Keratinocyte (primary cell): Measurements from ENCODE around the gene MCM5. TPM values are rescaled to one million over a fixed set of nuclear protein-coding genes. Genes with fewer than 3 reads are reported as not detected.

Experiments
- DNase-seq: peaks from one replicate; pipeline ENCODE4 v3.0.0-alpha.2; 2011; ENCODE audit warnings: low read depth, missing footprints, low spot score
- FAIRE-seq: peaks from 2 replicates; lab custom pipeline; 2011; peaks lifted over from hg19 to GRCh38; lab: Jason Lieb, UNC
- H2AFZ ChIP-seq: 2 replicates; pipeline ENCODE4 v1.6.0; 2012; ENCODE audit warnings: low read length, control low read depth, inconsistent platforms; ENCODE audit not compliant: control insufficient read depth
- H3K27ac ChIP-seq: 2 replicates; pipeline ENCODE4 v1.5.1; 2011; ENCODE audit warnings: low read length; ENCODE audit not compliant: control insufficient read depth, insufficient read depth
- H3K27me3 ChIP-seq: 3 replicates; pipeline ENCODE4 v1.6.0; 2011; ENCODE audit warnings: low read length; ENCODE audit not compliant: control insufficient read depth, insufficient read depth; ENCODE audit errors: extremely low read depth
- H3K36me3 ChIP-seq, 2 experiments: 2 replicates in 1 of 2; 3 replicates in 1 of 2; pipeline ENCODE4 v1.5.1; 2011; ENCODE audit warnings: low read length in 2 of 2, mild to moderate bottlenecking in 1 of 2; ENCODE audit not compliant: control insufficient read depth in 2 of 2, insufficient read depth in 2 of 2; ENCODE audit errors: extremely low read depth in 1 of 2
- H3K4me1 ChIP-seq: 3 replicates; pipeline ENCODE4 v1.5.1; 2011; ENCODE audit warnings: low read length; ENCODE audit not compliant: control insufficient read depth, insufficient read depth; ENCODE audit errors: extremely low read depth
- H3K4me2 ChIP-seq: 3 replicates; pipeline ENCODE4 v1.6.0; 2011; ENCODE audit warnings: low read depth, low read length; ENCODE audit not compliant: control insufficient read depth, insufficient read depth; ENCODE audit errors: extremely low read depth
- H3K4me3 ChIP-seq, 3 experiments: fragments of 200-600 bp in 1 of 3; sonication (generic) in 1 of 3; 2 replicates in 2 of 3; 3 replicates in 1 of 3; pipeline ENCODE4 v1.5.1; 2011 to 2016; ENCODE audit warnings: low read length in 3 of 3, mild to moderate bottlenecking in 3 of 3, control low read depth in 2 of 3, inconsistent platforms in 1 of 3, low read depth in 1 of 3, mixed read lengths in 1 of 3, mixed run types in 1 of 3, moderate library complexity in 1 of 3; ENCODE audit not compliant: control insufficient read depth in 2 of 3, insufficient read depth in 2 of 3; ENCODE audit errors: extremely low read depth in 1 of 3
- H3K79me2 ChIP-seq: 2 replicates; pipeline ENCODE4 v1.6.0; 2012; ENCODE audit warnings: low read length; ENCODE audit not compliant: control insufficient read depth, insufficient read depth
- H3K9ac ChIP-seq: 3 replicates; pipeline ENCODE4 v1.6.0; 2011; ENCODE audit warnings: low read length; ENCODE audit not compliant: control insufficient read depth, insufficient read depth; ENCODE audit errors: extremely low read depth
- H3K9me1 ChIP-seq: 3 replicates; pipeline ENCODE4 v1.6.0; 2011; ENCODE audit warnings: low read length; ENCODE audit not compliant: control insufficient read depth, insufficient read depth; ENCODE audit errors: extremely low read depth
- H3K9me3 ChIP-seq: 2 replicates; pipeline ENCODE4 v1.5.1; 2012; ENCODE audit warnings: low read depth, low read length; ENCODE audit not compliant: control insufficient read depth
- H4K20me1 ChIP-seq: 3 replicates; pipeline ENCODE4 v1.6.0; 2011; ENCODE audit warnings: low read length; ENCODE audit not compliant: control insufficient read depth, insufficient read depth; ENCODE audit errors: extremely low read depth
- CTCF ChIP-seq, 3 experiments: IDR thresholded peaks in 1 of 3; conservative IDR thresholded peaks in 1 of 3; optimal IDR thresholded peaks in 1 of 3; 2 replicates in 2 of 3; 3 replicates in 1 of 3; pipeline versions ENCODE3 to v1.5.1; 2011; ENCODE audit warnings: low read length in 3 of 3, mild to moderate bottlenecking in 3 of 3, moderate library complexity in 2 of 3, control low read depth in 1 of 3, inconsistent platforms in 1 of 3; ENCODE audit not compliant: insufficient read depth in 2 of 3; ENCODE audit errors: extremely low read depth in 1 of 3
- EZH2 ChIP-seq: IDR thresholded peaks from one replicate; pipeline ENCODE4 v1.6.1; 2012; ENCODE audit warnings: inconsistent platforms, mild to moderate bottlenecking, low read length, moderate library complexity
- dilution Hi-C: fragments of 300-500 bp; cut with MboI; formaldehyde crosslinking; loops from one replicate; pipeline ENCODE4 v1.7.0; 2020; ENCODE audit warnings: low sequenced_read_pairs; ENCODE audit not compliant: extremely low pct_ligation_motif_present
- polyA plus RNA-seq, 5 experiments: library from polyadenylated mRNA; depleted of rRNA in 3 of 5; stranded (reverse) in 3 of 5; stranded (forward) in 1 of 5; unstranded in 1 of 5; fragments of >200 nt; gene quantifications; 1 replicate in 1 of 5; 2 replicates in 3 of 5; 3 replicates in 1 of 5; pipeline versions ENCODE4 v1.2.1 to v1.2.3, GENCODE V29; 2011 to 2012; ENCODE audit warnings: missing spikeins in 2 of 5, low read depth in 1 of 5, low replicate concordance in 1 of 5

The MCM5 gene
- polyA plus RNA-seq, 1 donor (not counting 4 experiments of a cell fraction or from before 2014, with no cell fraction given), result 24.4 TPM

- FAIRE-seq, result no peak
- H2AFZ ChIP-seq, result no peak overlapping the region
- TF ChIP-seq CTCF (optimal IDR thresholded peaks at IDR 0.05 in 1 of 3, IDR thresholded peaks at IDR 0.05 in 1 of 3, conservative IDR thresholded peaks at IDR 0.05 in 1 of 3; ENCODE audit: extremely low read depth in 1 of 3, insufficient read depth in 2 of 3, low read length in 3 of 3), result no peak
- no peak for TF ChIP-seq EZH2
Observed at GRCh38 chr22:35424081-35424480, 24.1 kb downstream of the MCM5 start.

GRCh38 chr22:35424761-35425160 is 24.8 kb downstream of the MCM5 start:
- dilution Hi-C loops, result no loop called here
- Histone ChIP-seq H3K79me2 (no peaks in the 10 kb centered on the region), H3K36me3 (peaks cover 0 to 26% of the 10 kb centered on the region in 2 experiments), H3K9me1 (no peaks in the 10 kb centered on the region), H3K9ac (no peak overlapping the region), H4K20me1 (no peaks in the 10 kb centered on the region), H3K9me3 (no peaks in the 10 kb centered on the region), H3K4me1 (peaks cover 4% of the 10 kb centered on the region), H2AFZ (no peak overlapping the region), H3K4me2 (no peak overlapping the region), H3K27me3 (no peaks in the 10 kb centered on the region), H3K27ac (no peak overlapping the region), H3K4me3 (no peak overlapping the region)
- TF ChIP-seq EZH2, result no peak
- TF ChIP-seq CTCF (optimal IDR thresholded peaks at IDR 0.05 in 1 of 3, IDR thresholded peaks at IDR 0.05 in 1 of 3, conservative IDR thresholded peaks at IDR 0.05 in 1 of 3; ENCODE audit: extremely low read depth in 1 of 3, insufficient read depth in 2 of 3, low read length in 3 of 3), result no peak
- DNase-seq (no peak), FAIRE-seq (no peak)

More at GRCh38 chr22:35424081-35424480, 24.1 kb downstream of the MCM5 start:
- Histone ChIP-seq H3K9me1 (no peaks in the 10 kb centered on the region), H3K4me3 (no peak overlapping the region), H3K9ac (no peak overlapping the region), H3K9me3 (no peaks in the 10 kb centered on the region), H3K27ac (no peak overlapping the region), H3K79me2 (no peaks in the 10 kb centered on the region), H3K4me2 (no peak overlapping the region), H3K36me3 (peaks cover 0 to 26% of the 10 kb centered on the region in 2 experiments), H3K4me1 (peaks cover 4% of the 10 kb centered on the region), H4K20me1 (no peaks in the 10 kb centered on the region), H3K27me3 (no peaks in the 10 kb centered on the region)
- no peak for DNase-seq
- dilution Hi-C loops, result no loop called here
